GM23338 (cell line): ENCODE results near the gene C19orf25. TPM values are rescaled to one million over a fixed set of nuclear protein-coding genes. Genes with fewer than 3 reads are reported as not detected.
A peak's percentile ranks its signal among the peaks of the same experiment; 100 is the strongest.

Experiments used
- ATAC-seq: fragments of 200-7000 bp; cut with Tn5 transposase; 3 replicates; pipeline ENCODE4 v1.9.1; 2020
- DNase-seq: peaks from one replicate; pipeline ENCODE4 v3.0.0-alpha.2; 2015; ENCODE audit warnings: low spot score
- H2AFZ ChIP-seq: fragments of 200-600 bp; sonication (generic); 2 replicates; pipeline ENCODE4 v1.8.0; 2016; ENCODE audit warnings: antibody characterized with exemption, mild to moderate bottlenecking, moderate library complexity
- H3F3A ChIP-seq: fragments of 200-600 bp; sonication (generic); replicated peaks from 2 replicates; pipeline ENCODE4 v1.8.0; 2017; ENCODE audit warnings: antibody characterized with exemption, mixed run types, low read depth
- H3K27ac ChIP-seq: fragments of 200-600 bp; sonication (generic); 2 replicates; pipeline ENCODE4 v1.6.1; 2016; ENCODE audit warnings: low read depth
- H3K27me3 ChIP-seq: fragments of 200-600 bp; sonication (generic); 2 replicates; pipeline ENCODE4 v1.8.0; 2016; ENCODE audit warnings: mild to moderate bottlenecking, mixed run types, moderate library complexity; ENCODE audit not compliant: insufficient read depth
- H3K36me3 ChIP-seq: fragments of 200-600 bp; sonication (generic); 2 replicates; pipeline ENCODE4 v1.8.0; 2016; ENCODE audit warnings: mild to moderate bottlenecking; ENCODE audit not compliant: insufficient read depth
- H3K4me1 ChIP-seq: fragments of 200-600 bp; sonication (generic); 2 replicates; pipeline ENCODE4 v1.8.0; 2016; ENCODE audit warnings: mild to moderate bottlenecking, moderate library complexity; ENCODE audit not compliant: insufficient read depth
- H3K4me2 ChIP-seq: fragments of 200-600 bp; sonication (generic); 2 replicates; pipeline ENCODE4 v1.7.1; 2017; ENCODE audit warnings: mixed run types
- H3K4me3 ChIP-seq: fragments of 200-600 bp; sonication (generic); 2 replicates; pipeline ENCODE4 v1.6.1; 2016; ENCODE audit warnings: mixed run types
- H3K79me2 ChIP-seq: fragments of 200-600 bp; sonication (generic); replicated peaks from 2 replicates; pipeline ENCODE4 v1.8.0; 2017; ENCODE audit warnings: mild to moderate bottlenecking; ENCODE audit not compliant: insufficient read depth
- H3K9me2 ChIP-seq: fragments of 200-600 bp; sonication (generic); 2 replicates; pipeline ENCODE4 v1.8.0; 2017; ENCODE audit not compliant: insufficient read depth
- H4K20me1 ChIP-seq: fragments of 200-600 bp; sonication (generic); replicated peaks from 2 replicates; pipeline ENCODE4 v1.8.0; 2017; ENCODE audit warnings: mild to moderate bottlenecking; ENCODE audit not compliant: insufficient read depth
- H3K27ac Mint-ChIP-seq: 2 replicates; pipeline ENCODE4 v1.8.0; 2020; ENCODE audit warnings: inconsistent platforms, mild to moderate bottlenecking, moderate library complexity, mixed read lengths
- H3K27me3 Mint-ChIP-seq: 3 replicates; pipeline ENCODE4 v1.8.0; 2022; ENCODE audit warnings: low read depth, mild to moderate bottlenecking, moderate library complexity, mixed read lengths, inconsistent platforms; ENCODE audit not compliant: insufficient read depth, poor library complexity
- H3K36me3 Mint-ChIP-seq: 3 replicates; pipeline ENCODE4 v1.8.0; 2021; ENCODE audit warnings: low read depth, mild to moderate bottlenecking, inconsistent platforms, moderate library complexity, mixed read lengths
- H3K4me1 Mint-ChIP-seq: 3 replicates; pipeline ENCODE4 v1.8.0; 2020; ENCODE audit warnings: mild to moderate bottlenecking, inconsistent platforms, mixed read lengths
- H3K4me3 Mint-ChIP-seq: 3 replicates; pipeline ENCODE4 v1.8.0; 2021; ENCODE audit warnings: moderate library complexity, mild to moderate bottlenecking, inconsistent platforms, mixed read lengths
- H3K9me3 Mint-ChIP-seq: 3 replicates; pipeline ENCODE4 v1.8.0; 2020; ENCODE audit warnings: moderate library complexity, mild to moderate bottlenecking, inconsistent platforms, mixed read lengths
- CREB1 ChIP-seq: fragments of 250-450 bp; sonication (Bioruptor Pico); IDR thresholded peaks from 2 replicates; pipeline ENCODE4 v1.5.0; 2020; ENCODE audit warnings: low read depth, mild to moderate bottlenecking, moderate library complexity
- CTCF ChIP-seq, 2 experiments: fragments of 200-600 bp in 1 of 2; sonication (generic) in 1 of 2; conservative IDR thresholded peaks; 2 replicates each; pipeline versions ENCODE4 v1.5.1 to v1.6.1; 2016 to 2017; ENCODE audit warnings: antibody characterized with exemption in 2 of 2, low read depth in 2 of 2, mild to moderate bottlenecking in 2 of 2, moderate library complexity in 1 of 2
- EZH2 ChIP-seq: fragments of 200-600 bp; sonication (generic); IDR thresholded peaks from one replicate; pipeline ENCODE4 v1.8.0; 2017; ENCODE audit warnings: antibody characterized with exemption, mild to moderate bottlenecking, low read depth; ENCODE audit not compliant: unreplicated experiment
- EZH2phosphoT487 ChIP-seq: fragments of 200-600 bp; sonication (generic); IDR thresholded peaks from one replicate; pipeline ENCODE4 v1.8.1; 2018; ENCODE audit warnings: antibody characterized with exemption; ENCODE audit not compliant: unreplicated experiment
- JUNB ChIP-seq: IDR thresholded peaks from one replicate; pipeline ENCODE4 v1.6.1; 2016; ENCODE audit warnings: antibody characterized with exemption; ENCODE audit not compliant: unreplicated experiment
- NANOG ChIP-seq: IDR thresholded peaks from 2 replicates; pipeline ENCODE4 v1.6.1; 2016; ENCODE audit warnings: antibody characterized with exemption, borderline replicate concordance
- POLR2AphosphoS5 ChIP-seq: IDR thresholded peaks from 2 replicates; pipeline ENCODE4 v1.6.1; 2016; ENCODE audit warnings: antibody characterized with exemption, low read depth
- STAT1 ChIP-seq: IDR thresholded peaks from one replicate; pipeline ENCODE4 v1.6.1; 2016; ENCODE audit warnings: antibody characterized with exemption; ENCODE audit not compliant: unreplicated experiment
- ZNF114 ChIP-seq: fragments of 250-450 bp; sonication (Bioruptor Pico); IDR thresholded peaks from 2 replicates; pipeline ENCODE4 v1.5.0; 2020; ENCODE audit warnings: mild to moderate bottlenecking, moderate library complexity
- ZNF331 ChIP-seq: fragments of 250-450 bp; sonication (Bioruptor Pico); IDR thresholded peaks from 2 replicates; pipeline ENCODE4 v1.5.0; 2020; ENCODE audit warnings: low read depth, mild to moderate bottlenecking, moderate library complexity
- ZNF462 ChIP-seq: fragments of 250-450 bp; sonication (Bioruptor Pico); IDR thresholded peaks from 2 replicates; pipeline ENCODE4 v1.5.0; 2020; ENCODE audit warnings: mild to moderate bottlenecking, moderate library complexity
- polyA plus RNA-seq: library from polyadenylated mRNA; unstranded; fragments of >200 nt; fragmentation: Nextera tagmentation; extraction: Ambion mirVana; gene quantifications from 2 replicates; pipeline ENCODE4 v1.2.1, GENCODE V29; 2016
- total RNA-seq: library from RNA; depleted of rRNA; stranded (reverse); fragments of >200 nt; shearing (Covaris generic); gene quantifications from 2 replicates; pipeline ENCODE4 v1.2.3, GENCODE V29; 2014
- TF ChIP-seq, protein P1 (sequence below): IDR thresholded peaks from one replicate; pipeline ENCODE4 v1.6.1; 2018; ENCODE audit warnings: antibody characterized with exemption; ENCODE audit not compliant: unreplicated experiment

The C19orf25 gene
- total and polyA plus RNA-seq, 2 experiments from 2014 or later: 43.5 to 61.1 TPM

DNA sequence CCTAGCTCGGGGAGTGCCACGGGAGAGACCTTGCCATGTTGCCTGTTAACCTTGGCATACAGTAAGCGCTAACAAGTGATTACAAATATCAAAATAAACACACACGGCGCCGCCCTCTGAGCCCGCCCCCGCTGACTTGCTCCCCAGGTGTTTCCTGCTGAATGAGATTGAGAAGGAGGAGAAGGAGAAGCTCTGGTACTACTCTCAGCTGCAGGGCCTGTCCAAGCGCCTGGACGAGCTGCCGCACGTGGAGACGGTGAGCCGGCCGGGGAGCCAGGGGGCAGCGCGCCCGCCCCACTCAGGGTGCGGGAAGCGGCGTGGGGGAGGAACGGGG is 24.0 kb downstream of the C19orf25 start (continued):
- TF ChIP-seq ZNF114 (CRISPR knock-in tag): no peak
- TF ChIP-seq ZNF331 (CRISPR knock-in tag): no peak
- no peak for TF ChIP-seq EZH2phosphoT487
- no peak for TF ChIP-seq EZH2
- TF ChIP-seq JUNB: no peak
- no peak for TF ChIP-seq POLR2AphosphoS5

GRCh38 chr19:1453525-1454364 is 25.3 kb downstream of the C19orf25 start:
- no peak overlapping the region for H3K27ac ChIP-seq
- TF ChIP-seq EZH2 (no peak), ZNF114 (CRISPR knock-in tag) (no peak), CREB1 (no peak), JUNB (no peak), ZNF331 (CRISPR knock-in tag) (no peak), EZH2phosphoT487 (no peak), ZNF462 (CRISPR knock-in tag) (no peak), STAT1 (no peak), CTCF (conservative IDR thresholded peaks at IDR 0.05; ENCODE audit: low read depth in 2 of 2) (no peak), NANOG (no peak)
- TF ChIP-seq, protein P1, sequence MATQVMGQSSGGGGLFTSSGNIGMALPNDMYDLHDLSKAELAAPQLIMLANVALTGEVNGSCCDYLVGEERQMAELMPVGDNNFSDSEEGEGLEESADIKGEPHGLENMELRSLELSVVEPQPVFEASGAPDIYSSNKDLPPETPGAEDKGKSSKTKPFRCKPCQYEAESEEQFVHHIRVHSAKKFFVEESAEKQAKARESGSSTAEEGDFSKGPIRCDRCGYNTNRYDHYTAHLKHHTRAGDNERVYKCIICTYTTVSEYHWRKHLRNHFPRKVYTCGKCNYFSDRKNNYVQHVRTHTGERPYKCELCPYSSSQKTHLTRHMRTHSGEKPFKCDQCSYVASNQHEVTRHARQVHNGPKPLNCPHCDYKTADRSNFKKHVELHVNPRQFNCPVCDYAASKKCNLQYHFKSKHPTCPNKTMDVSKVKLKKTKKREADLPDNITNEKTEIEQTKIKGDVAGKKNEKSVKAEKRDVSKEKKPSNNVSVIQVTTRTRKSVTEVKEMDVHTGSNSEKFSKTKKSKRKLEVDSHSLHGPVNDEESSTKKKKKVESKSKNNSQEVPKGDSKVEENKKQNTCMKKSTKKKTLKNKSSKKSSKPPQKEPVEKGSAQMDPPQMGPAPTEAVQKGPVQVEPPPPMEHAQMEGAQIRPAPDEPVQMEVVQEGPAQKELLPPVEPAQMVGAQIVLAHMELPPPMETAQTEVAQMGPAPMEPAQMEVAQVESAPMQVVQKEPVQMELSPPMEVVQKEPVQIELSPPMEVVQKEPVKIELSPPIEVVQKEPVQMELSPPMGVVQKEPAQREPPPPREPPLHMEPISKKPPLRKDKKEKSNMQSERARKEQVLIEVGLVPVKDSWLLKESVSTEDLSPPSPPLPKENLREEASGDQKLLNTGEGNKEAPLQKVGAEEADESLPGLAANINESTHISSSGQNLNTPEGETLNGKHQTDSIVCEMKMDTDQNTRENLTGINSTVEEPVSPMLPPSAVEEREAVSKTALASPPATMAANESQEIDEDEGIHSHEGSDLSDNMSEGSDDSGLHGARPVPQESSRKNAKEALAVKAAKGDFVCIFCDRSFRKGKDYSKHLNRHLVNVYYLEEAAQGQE: no peak

More at GRCh38 chr19:1453525-1454364, 25.3 kb downstream of the C19orf25 start:
- Histone ChIP-seq H3K79me2 (0 out of 2 replicates have a peak, but pooled peaks cover 3% of the 10 kb centered on the region), H3K36me3 (no peaks in the 10 kb centered on the region), H3K27me3 (peaks cover 18% of the 10 kb centered on the region), H3K9me2 (no peaks in the 10 kb centered on the region), H3K4me3 (no peak overlapping the region), H3F3A (peaks cover 24% of the 10 kb centered on the region), H4K20me1 (peaks cover under 1% of the 10 kb centered on the region; the same call in 1 of the 2 replicates), H3K4me2 (no peak overlapping the region), H3K4me1 (peaks cover 22% of the 10 kb centered on the region; the same call in 1 of the 2 replicates), H2AFZ (no peak overlapping the region)
- Mint-ChIP-seq H3K4me1 (peaks cover 33% of the 10 kb centered on the region), H3K4me3 (no peak overlapping the region), H3K27me3 (peaks cover 40% of the 10 kb centered on the region), H3K9me3 (no peaks in the 10 kb centered on the region; the same call in 2 of the 3 replicates), H3K27ac (no peak overlapping the region), H3K36me3 (peaks cover 4% of the 10 kb centered on the region)
- ATAC-seq: no peak
- DNase-seq: peak; percentile 56
